SK-N-SH (cell line): ENCODE measurements around the gene TCTN1. TPM values are rescaled to one million over a fixed set of nuclear protein-coding genes. Genes with fewer than 3 reads are reported as not detected.

Experiments used
- CTCF ChIA-PET: fragments of 300-600, 350-600 bp; formaldehyde crosslinking; extraction: SDS; loops from one replicate; lab custom pipeline; 2021; lab: Yijun Ruan, JAX
- POLR2A ChIA-PET: fragments of 350-600 bp; sonication (Branson Sonifier 250); formaldehyde crosslinking; extraction: SDS; loops from one replicate; lab custom pipeline; 2020; ENCODE audit warnings: antibody characterized with exemption, inconsistent platforms; lab: Yijun Ruan, JAX
- DNase-seq: peaks from one replicate; pipeline ENCODE4 v3.0.0; 2012
- H2AFZ ChIP-seq: fragments of 200-600 bp; sonication (generic); 2 replicates; pipeline ENCODE4 v1.8.1; 2016; ENCODE audit warnings: antibody characterized with exemption, mild to moderate bottlenecking, low read depth
- H3F3A ChIP-seq: fragments of 200-600 bp; sonication (generic); replicated peaks from 2 replicates; pipeline ENCODE3; 2016; ENCODE audit warnings: antibody characterized with exemption, mild to moderate bottlenecking; ENCODE audit not compliant: insufficient read depth
- H3K27ac ChIP-seq, 2 experiments: fragments of 200-500 bp in 1 of 2; fragments of 200-600 bp in 1 of 2; sonication (Bioruptor generic) in 1 of 2; sonication (generic), shearing (Covaris generic) in 1 of 2; 2 replicates each; pipeline versions ENCODE4 v1.5.1 to v1.6.1; 2014 to 2016; ENCODE audit warnings: low read depth in 2 of 2, inconsistent platforms in 1 of 2, low read length in 1 of 2, mild to moderate bottlenecking in 1 of 2, mixed read lengths in 1 of 2
- H3K27me3 ChIP-seq: fragments of 200-600 bp; sonication (generic), shearing (Covaris generic); 2 replicates; pipeline ENCODE4 v1.6.1; 2016; ENCODE audit warnings: mixed run types; ENCODE audit not compliant: insufficient read depth
- H3K36me3 ChIP-seq, 2 experiments: fragments of 200-500 bp in 1 of 2; fragments of 200-600 bp in 1 of 2; sonication (Bioruptor generic) in 1 of 2; sonication (generic) in 1 of 2; replicated peaks in 1 of 2; 2 replicates each; pipeline versions ENCODE3 to v1.5.1; 2014 to 2016; ENCODE audit warnings: low read length in 1 of 2, mild to moderate bottlenecking in 1 of 2; ENCODE audit not compliant: insufficient read depth in 2 of 2, control insufficient read depth in 1 of 2
- H3K4me1 ChIP-seq, 2 experiments: fragments of 200-500 bp in 1 of 2; fragments of 200-600 bp in 1 of 2; sonication (Bioruptor generic) in 1 of 2; sonication (generic), shearing (Covaris generic) in 1 of 2; 2 replicates each; pipeline versions ENCODE4 v1.5.1 to v1.6.1; 2014 to 2016; ENCODE audit warnings: low read depth in 1 of 2, low read length in 1 of 2, mixed run types in 1 of 2; ENCODE audit not compliant: insufficient read depth in 2 of 2, control insufficient read depth in 1 of 2
- H3K4me2 ChIP-seq: fragments of 200-600 bp; sonication (generic), shearing (Covaris generic); 2 replicates; pipeline ENCODE4 v1.6.1; 2017; ENCODE audit warnings: mixed run types
- H3K4me3 ChIP-seq, 2 experiments: fragments of 200-500 bp in 1 of 2; fragments of 200-600 bp in 1 of 2; sonication (Bioruptor generic) in 1 of 2; sonication (generic), shearing (Covaris generic) in 1 of 2; 2 replicates each; pipeline versions ENCODE4 v1.5.1 to v1.8.1; 2014 to 2016; ENCODE audit warnings: low read depth in 2 of 2, inconsistent platforms in 1 of 2, low read length in 1 of 2, mild to moderate bottlenecking in 1 of 2, mixed read lengths in 1 of 2, moderate library complexity in 1 of 2
- H3K79me2 ChIP-seq: fragments of 200-600 bp; sonication (generic); 2 replicates; pipeline ENCODE4 v1.8.1; 2017; ENCODE audit warnings: mild to moderate bottlenecking; ENCODE audit not compliant: insufficient read depth
- H3K9ac ChIP-seq: fragments of 200-600 bp; sonication (generic); 2 replicates; pipeline ENCODE4 v1.6.1; 2017; ENCODE audit warnings: mixed run types
- H3K9me2 ChIP-seq: fragments of 200-600 bp; sonication (generic); 2 replicates; pipeline ENCODE4 v1.6.1; 2017; ENCODE audit warnings: mixed run types
- H3K9me3 ChIP-seq: fragments of 200-600 bp; sonication (generic); 2 replicates; pipeline ENCODE4 v1.6.1; 2017; ENCODE audit warnings: mixed run types, mild to moderate bottlenecking, moderate library complexity
- H4K20me1 ChIP-seq: fragments of 200-600 bp; sonication (generic); 2 replicates; pipeline ENCODE4 v1.6.1; 2017; ENCODE audit warnings: mild to moderate bottlenecking, mixed run types; ENCODE audit not compliant: insufficient read depth
- EP300 ChIP-seq, 2 experiments: IDR thresholded peaks; 2 replicates each; pipeline versions ENCODE4 v1.4.0 to v1.6.1; 2012; ENCODE audit warnings: borderline replicate concordance in 1 of 2, low read depth in 1 of 2, low read length in 1 of 2
- FOXM1 ChIP-seq: IDR thresholded peaks from 2 replicates; pipeline ENCODE4 v1.4.0; 2012; ENCODE audit warnings: low read depth, mild to moderate bottlenecking
- NRF1 ChIP-seq: IDR thresholded peaks from 2 replicates; pipeline ENCODE4 v1.6.1; 2012; ENCODE audit warnings: low read depth, mild to moderate bottlenecking, low read length
- RXRA ChIP-seq: IDR thresholded peaks from 2 replicates; pipeline ENCODE4 v1.4.0; 2012; ENCODE audit warnings: low read depth, mild to moderate bottlenecking, borderline replicate concordance
- TAF1 ChIP-seq: IDR thresholded peaks from 2 replicates; pipeline ENCODE4 v1.6.1; 2012; ENCODE audit warnings: low read depth, mild to moderate bottlenecking, low read length, moderate library complexity, borderline replicate concordance
- TCF12 ChIP-seq: IDR thresholded peaks from 2 replicates; pipeline ENCODE4 v1.4.0; 2012
- USF1 ChIP-seq: IDR thresholded peaks from 2 replicates; pipeline ENCODE4 v1.4.0; 2012; ENCODE audit warnings: low read depth, borderline replicate concordance
- USF2 ChIP-seq: fragments of 150-350 bp; IDR thresholded peaks from 2 replicates; pipeline ENCODE4 v1.6.1; 2017; ENCODE audit warnings: antibody characterized with exemption, low read length, low read depth, borderline replicate concordance
- YY1 ChIP-seq: IDR thresholded peaks from 2 replicates; pipeline ENCODE4 v1.4.0; 2012; ENCODE audit warnings: low read depth, mild to moderate bottlenecking
- WGBS: methylation state at CpG from one replicate; pipeline ENCODE4 v1.1.6; 2017; ENCODE audit warnings: low lambda C conversion rate; 5-methylcytosine and 5-hydroxymethylcytosine counted together
- polyA plus RNA-seq, 3 experiments: library from polyadenylated mRNA; depleted of rRNA; stranded (reverse); fragments of >200 nt; gene quantifications; 2 replicates each; pipeline ENCODE4 v1.2.3, GENCODE V29; 2012
- TF ChIP-seq, protein P1 (sequence below): IDR thresholded peaks from 2 replicates; pipeline ENCODE4 v1.4.0; 2012; ENCODE audit warnings: low read depth, borderline replicate concordance

Gene TCTN1
- polyA plus RNA-seq, 1 of the 3 experiments (the other 2 are of a cell fraction) = 40.2 TPM

DNA sequence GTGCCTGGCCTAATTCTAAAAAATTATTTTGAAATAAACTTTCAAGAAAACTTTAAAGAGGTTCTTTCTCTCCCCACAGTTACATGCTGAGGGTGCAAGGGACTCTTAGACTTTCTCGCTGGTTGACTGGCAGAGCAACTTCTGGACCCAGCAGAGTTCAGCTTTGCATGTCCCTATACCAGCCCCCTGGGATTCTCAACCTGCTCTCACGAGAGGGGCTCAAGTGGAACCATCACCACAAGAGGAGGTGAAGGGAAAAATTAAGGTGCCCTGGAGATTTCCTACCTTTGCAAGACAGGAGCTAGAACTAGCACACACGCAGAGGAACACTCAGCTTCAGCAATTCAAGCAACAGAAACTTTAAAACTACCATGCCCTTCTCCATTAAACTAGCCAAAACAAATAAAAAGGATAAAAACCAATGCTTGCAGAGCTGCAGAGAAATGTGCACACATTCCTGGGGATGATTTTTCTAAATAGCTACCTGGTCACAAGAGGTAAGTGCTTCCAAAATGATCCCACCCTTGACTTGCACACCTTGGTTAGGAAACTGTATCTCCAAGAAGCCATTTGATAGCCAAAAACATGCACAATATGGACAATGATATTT is 72.5 kb downstream of the TCTN1 start (continued):
- TF ChIP-seq USF1 (no peak), EP300 (IDR thresholded peaks at IDR 0.05; ENCODE audit: borderline replicate concordance in 1 of 2, low read depth in 1 of 2, low read length in 1 of 2) (no peak), YY1 (no peak), RXRA (no peak)

DNA sequence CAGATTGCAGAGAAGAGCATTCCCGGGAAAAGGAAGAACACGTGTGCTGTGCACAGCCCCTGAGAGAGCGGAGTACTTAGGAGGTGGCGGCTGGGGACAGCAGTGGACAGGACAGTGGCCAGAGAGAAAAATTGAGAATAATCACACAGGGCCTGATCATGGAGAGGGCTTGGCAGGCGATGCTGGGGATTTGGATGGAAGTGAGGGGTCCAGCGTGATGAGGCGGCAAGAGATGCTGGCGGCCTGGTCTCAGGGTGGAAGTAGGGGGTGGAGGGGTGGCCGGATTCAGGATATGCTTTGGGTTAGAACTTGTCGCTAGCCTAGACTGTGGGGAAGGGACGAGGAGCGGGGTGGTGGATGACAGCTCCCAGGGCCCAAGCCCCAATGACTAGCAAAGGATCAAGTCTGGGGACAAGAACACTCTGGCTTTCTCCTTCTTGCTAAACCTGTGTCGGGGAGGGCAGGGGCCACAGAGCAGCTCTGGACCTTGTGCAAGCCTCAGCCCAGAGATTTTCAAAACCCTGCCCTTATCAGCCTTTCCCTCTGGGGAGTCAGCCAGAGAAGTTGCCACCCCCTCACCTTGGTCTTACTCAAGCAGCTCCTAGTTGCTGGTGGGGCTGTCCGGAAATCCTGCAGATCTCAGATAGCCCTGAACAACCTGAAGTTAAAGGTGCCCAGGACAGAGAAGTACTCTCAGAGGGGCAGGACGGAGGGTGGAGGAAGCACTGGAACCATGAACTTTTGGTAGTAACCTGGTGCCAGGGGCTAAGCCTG is 73.7 kb downstream of the TCTN1 start:
- CTCF ChIA-PET = interaction anchor here (1.6 kb wide), 1 partner anchor 12 kb away, joined by 4 read pairs; no protein-coding TSS in a partner anchor
- H4K20me1 ChIP-seq = no peaks in the 10 kb centered on the region
- no peaks in the 10 kb centered on the region for H3K9me3 ChIP-seq
- H3K9ac ChIP-seq = no peak overlapping the region
- H3K27ac ChIP-seq = no peak overlapping the region
- TF ChIP-seq USF1 (no peak), TCF12 (no peak), TAF1 (no peak), FOXM1 (no peak), USF2 (no peak), NRF1 (no peak)
- TF ChIP-seq, protein P1, sequence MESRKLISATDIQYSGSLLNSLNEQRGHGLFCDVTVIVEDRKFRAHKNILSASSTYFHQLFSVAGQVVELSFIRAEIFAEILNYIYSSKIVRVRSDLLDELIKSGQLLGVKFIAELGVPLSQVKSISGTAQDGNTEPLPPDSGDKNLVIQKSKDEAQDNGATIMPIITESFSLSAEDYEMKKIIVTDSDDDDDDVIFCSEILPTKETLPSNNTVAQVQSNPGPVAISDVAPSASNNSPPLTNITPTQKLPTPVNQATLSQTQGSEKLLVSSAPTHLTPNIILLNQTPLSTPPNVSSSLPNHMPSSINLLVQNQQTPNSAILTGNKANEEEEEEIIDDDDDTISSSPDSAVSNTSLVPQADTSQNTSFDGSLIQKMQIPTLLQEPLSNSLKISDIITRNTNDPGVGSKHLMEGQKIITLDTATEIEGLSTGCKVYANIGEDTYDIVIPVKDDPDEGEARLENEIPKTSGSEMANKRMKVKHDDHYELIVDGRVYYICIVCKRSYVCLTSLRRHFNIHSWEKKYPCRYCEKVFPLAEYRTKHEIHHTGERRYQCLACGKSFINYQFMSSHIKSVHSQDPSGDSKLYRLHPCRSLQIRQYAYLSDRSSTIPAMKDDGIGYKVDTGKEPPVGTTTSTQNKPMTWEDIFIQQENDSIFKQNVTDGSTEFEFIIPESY = no peak
- TF ChIP-seq, all 33 proteins: peak for 0
- H3K79me2 ChIP-seq = no peaks in the 10 kb centered on the region
- H2AFZ ChIP-seq = no peak overlapping the region
- no peak for DNase-seq
- no peaks in the 10 kb centered on the region for H3F3A ChIP-seq
- WGBS = 92% methylated on average over 15 of the region's 15 CpGs
- no peaks in the 10 kb centered on the region for H3K36me3 ChIP-seq
- POLR2A ChIA-PET = interaction anchor here (0.6 kb wide), 1 partner anchor 56 kb away, joined by 3 read pairs; no protein-coding TSS in a partner anchor
- H3K27me3 ChIP-seq = peaks cover 27% of the 10 kb centered on the region
- H3K4me3 ChIP-seq = no peak overlapping the region
- H3K9me2 ChIP-seq = no peaks in the 10 kb centered on the region
- no peak overlapping the region for H3K4me2 ChIP-seq
- H3K4me1 ChIP-seq = no peaks in the 10 kb centered on the region; a peak in 1 of 4 replicates
